Renal cortex interstitium (tissue), 11 donors: ENCODE measurements around the gene STRIT1. TPM values are rescaled to one million over a fixed set of nuclear protein-coding genes. Genes with fewer than 3 reads are reported as not detected.

Experiments
- DNase-seq, 11 donors: peaks; one replicate each; pipeline ENCODE4 v3.0.0-alpha.2; 2013; ENCODE audit warnings: low read depth in 9 of 11, low spot score in 4 of 11; ENCODE audit errors: extremely low read depth in 1 of 11
- polyA plus RNA-seq, 3 donors: library from polyadenylated mRNA; unstranded; fragments of 120-200 nt; gene quantifications; one replicate each; pipeline ENCODE4 v1.2.1, GENCODE V29; 2013; ENCODE audit not compliant: insufficient read length in 3 of 3

The STRIT1 gene
- polyA plus RNA-seq, 3 donors: 0.81 to 2.0 (median 1.7) TPM

GRCh38 chr3:155318740-155319139, 25.3 kb upstream of the STRIT1 start:
- DNase-seq: no peak

- DNase-seq: no peak
Observed at GRCh38 chr3:155317211-155317610, 23.7 kb upstream of the STRIT1 start.

GRCh38 chr3:155316426-155316825, 22.9 kb upstream of the STRIT1 start:
- no peak for DNase-seq

- no peak for DNase-seq
Observed at GRCh38 chr3:155313916-155314315, 20.4 kb upstream of the STRIT1 start.

- DNase-seq: no peak
Observed at GRCh38 chr3:155313300-155313699, 19.8 kb upstream of the STRIT1 start.

GRCh38 chr3:155312781-155313180, 19.3 kb upstream of the STRIT1 start:
- DNase-seq: no peak

- DNase-seq: no peak
Observed at GRCh38 chr3:155309581-155309980, 16.1 kb upstream of the STRIT1 start.

GRCh38 chr3:155308831-155309230, 15.3 kb upstream of the STRIT1 start:
- DNase-seq: no peak

GRCh38 chr3:155307183-155307582, 13.7 kb upstream of the STRIT1 start:
- DNase-seq: no peak

GRCh38 chr3:155304394-155304793, 10.9 kb upstream of the STRIT1 start:
- DNase-seq: no peak

GRCh38 chr3:155303540-155304097, 10.1 kb upstream of the STRIT1 start:
- no peak for DNase-seq

- no peak for DNase-seq
Observed at GRCh38 chr3:155302891-155303290, 9.4 kb upstream of the STRIT1 start.

- DNase-seq: no peak
Observed at GRCh38 chr3:155302481-155302880, 9.0 kb upstream of the STRIT1 start.

GRCh38 chr3:155297100-155297499, 3.6 kb upstream of the STRIT1 start:
- DNase-seq: no peak

GRCh38 chr3:155296413-155296812, 2.9 kb upstream of the STRIT1 start:
- DNase-seq: no peak

- no peak for DNase-seq
Observed at GRCh38 chr3:155292693-155293092, 790 bp downstream of the STRIT1 start.

GRCh38 chr3:155292133-155292532, 1.4 kb downstream of the STRIT1 start:
- no peak for DNase-seq

GRCh38 chr3:155286736-155287135, 6.7 kb downstream of the STRIT1 start:
- no peak for DNase-seq

GRCh38 chr3:155285936-155286335, 7.5 kb downstream of the STRIT1 start:
- DNase-seq: no peak

- no peak for DNase-seq
Observed at GRCh38 chr3:155283092-155284056, 10.1 kb downstream of the STRIT1 start.
